T1000 (cell line): ENCODE results near the gene GLRX.

Experiments used
- DNase-seq: peaks from one replicate; lab custom pipeline; 2025; ENCODE audit warnings: mixed read lengths; lab: John Stamatoyannopoulos, UW

The GLRX gene

DNA sequence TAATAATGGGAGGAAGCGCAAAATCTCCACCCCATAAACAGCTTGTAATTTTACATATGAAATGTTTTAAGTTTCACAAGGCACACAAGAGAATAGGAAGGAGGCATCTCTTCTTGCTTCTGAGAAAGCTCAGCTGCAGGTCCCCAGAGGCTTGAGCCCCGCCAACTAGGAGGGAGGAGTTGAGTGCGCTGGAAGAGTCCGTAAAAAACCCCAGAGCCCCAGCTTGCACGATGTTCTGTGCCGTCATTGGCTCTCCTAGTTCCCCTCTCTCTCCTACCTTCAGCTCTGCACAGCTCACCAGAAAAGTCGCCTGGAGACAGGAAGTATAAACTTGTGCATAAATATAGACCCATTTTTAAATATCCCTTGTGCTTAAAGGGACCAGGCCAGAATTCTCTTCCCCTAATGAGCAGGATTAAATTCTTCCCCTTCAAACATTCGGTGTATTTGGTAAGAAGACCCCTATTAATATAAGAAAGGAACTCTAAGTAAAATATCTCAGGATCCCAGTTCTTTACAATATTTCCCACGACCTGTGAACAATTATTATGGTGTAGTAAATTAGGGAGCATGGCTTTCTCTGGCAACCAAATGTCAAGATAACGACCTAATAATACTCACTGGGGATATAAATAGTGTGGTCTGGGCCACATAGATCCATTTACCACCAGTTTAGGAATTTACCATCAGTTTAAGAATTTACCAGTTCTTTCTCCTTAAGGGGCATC is 13.7 kb downstream of the GLRX start:
- no peak for DNase-seq

GRCh38 chr5:95808013-95808685 is 14.4 kb downstream of the GLRX start:
- DNase-seq, result no peak

- DNase-seq, result no peak
Measured at GRCh38 chr5:95806687-95807086, 15.8 kb downstream of the GLRX start.

DNA sequence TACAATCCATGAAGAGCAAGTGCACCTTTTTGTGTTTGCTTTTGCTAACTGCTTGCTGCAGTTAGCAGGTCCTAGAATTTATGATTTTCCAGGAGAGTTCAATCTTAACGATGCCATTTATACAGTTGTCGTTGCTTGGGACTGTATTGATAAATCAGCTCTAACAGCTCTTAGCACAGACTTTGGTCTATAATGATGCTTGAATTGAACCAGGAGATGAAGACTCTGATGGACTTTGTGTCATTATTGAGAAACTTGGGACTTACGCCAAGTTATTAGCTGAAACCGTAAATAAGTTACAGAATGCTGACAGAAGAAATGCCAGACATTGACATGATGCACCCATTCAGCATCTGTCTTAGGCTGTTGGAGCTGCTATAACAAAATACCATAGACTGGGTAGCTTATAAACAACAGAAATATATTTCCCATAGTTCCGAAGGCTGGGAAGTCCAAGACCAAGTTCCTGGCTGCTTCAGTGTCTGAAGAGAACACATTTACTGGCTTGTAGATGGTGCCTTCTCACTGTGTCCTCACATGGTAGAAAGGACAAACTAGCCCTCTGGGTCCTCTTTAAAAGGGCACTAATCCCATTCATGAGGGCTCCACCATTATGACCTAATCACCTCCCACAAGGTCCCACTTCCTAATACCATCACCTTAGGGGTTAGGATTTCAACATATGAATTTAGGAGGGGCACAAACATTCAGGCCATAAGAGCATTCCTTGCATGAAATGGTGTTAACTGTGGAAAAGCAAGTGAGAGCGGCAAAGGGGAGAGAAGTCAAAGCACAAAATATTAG is 17.6 kb downstream of the GLRX start:
- DNase-seq, result no peak

DNA sequence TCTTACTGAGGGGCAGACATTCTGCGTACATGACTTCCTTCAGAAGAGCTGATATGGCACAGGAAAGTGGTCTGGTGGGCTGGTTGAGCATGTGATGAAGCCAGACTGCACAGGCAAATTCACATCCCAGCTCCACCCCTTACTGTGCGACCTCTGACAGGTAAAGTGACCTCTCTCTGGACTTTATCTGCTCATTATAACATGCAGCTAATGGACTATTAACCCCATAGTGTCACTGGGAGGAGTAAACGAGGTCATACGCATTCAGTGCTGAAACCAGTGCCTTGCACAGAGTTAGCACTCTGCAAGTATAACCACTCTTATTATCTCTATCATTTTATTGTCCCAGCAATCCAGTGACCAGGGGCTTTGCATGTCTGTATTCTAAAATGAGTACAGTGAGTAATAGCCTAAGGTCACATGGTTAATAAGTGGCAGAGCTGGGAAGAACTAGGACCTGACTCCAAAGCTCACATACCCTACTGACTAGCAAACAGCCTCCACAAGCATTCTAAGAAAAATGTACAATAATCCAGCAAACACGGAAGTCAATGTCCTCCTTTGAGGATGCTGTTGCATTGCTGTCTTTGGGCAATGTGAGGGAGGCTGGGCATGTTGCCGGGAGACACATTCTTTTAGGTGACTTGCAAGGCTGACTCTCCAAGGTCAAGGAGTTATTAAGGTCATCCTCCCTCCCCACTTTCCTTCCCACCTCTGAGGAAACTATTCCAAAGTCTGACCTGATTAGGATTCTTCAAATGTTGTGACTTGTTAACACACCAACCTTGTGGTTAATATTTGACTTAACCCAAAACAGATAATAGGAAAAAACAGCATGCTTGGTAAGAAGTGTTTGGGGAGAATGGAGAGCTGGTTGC is 19.0 kb downstream of the GLRX start:
- no peak for DNase-seq

DNA sequence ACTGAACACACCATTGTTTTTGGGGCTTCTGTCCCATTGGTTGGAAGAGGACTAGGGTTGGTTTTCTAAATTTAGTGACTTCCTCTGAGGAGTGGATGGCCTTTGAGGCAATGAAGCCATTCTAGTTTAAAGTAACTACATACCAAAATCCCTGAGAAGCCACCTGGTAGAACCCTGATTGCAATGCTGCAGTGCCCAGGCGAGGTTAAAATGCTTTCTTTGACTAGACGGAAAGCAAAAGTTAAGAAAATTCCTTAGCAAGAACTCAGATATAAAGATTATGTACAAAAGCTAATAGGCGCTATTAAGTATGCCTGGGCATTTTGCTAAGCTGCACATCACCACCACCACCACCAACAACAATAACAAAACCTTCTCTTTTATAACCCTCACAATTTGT is 20.6 kb downstream of the GLRX start:
- no peak for DNase-seq

DNA sequence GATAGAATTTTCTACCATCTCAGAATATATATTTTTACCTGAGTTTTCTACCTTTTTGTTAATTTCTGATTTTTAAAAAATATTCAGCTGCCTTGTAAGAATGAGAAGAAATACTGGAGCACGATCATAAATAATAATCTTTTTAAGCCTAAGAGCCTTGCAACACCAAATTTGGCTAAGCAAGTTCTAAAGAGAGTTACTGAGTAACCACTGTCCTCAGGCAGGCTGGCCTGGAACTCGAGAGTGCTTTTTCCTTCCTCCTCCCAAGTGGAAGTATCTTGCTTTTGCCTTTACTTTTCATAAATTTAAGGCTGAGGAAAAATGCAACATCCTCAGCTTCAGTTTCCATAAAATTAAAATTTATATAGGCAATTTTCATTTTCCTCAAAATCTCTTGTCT is 21.0 kb downstream of the GLRX start:
- no peak for DNase-seq

DNA sequence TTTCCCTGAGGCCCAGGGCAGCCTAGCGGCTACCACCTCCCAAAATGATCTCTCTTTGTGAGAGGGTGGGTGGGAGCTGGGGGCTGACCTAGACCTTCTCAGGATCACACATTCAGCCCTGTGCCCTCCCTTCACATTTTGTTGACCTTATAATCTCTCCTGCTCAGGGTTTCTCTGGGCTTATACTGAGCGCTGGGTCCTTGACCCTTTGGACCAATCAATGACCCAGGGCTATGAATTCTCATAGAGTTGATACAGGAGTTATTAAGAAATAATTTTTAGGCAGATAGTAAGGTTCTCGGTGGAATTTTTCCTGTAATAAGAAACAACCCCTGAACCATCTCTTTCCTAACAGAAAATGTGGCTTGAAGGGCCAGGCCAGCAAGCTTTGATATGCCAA is 22.0 kb downstream of the GLRX start:
- DNase-seq, result no peak

- DNase-seq, result no peak
Measured at GRCh38 chr5:95799191-95799835, 23.2 kb downstream of the GLRX start.

DNA sequence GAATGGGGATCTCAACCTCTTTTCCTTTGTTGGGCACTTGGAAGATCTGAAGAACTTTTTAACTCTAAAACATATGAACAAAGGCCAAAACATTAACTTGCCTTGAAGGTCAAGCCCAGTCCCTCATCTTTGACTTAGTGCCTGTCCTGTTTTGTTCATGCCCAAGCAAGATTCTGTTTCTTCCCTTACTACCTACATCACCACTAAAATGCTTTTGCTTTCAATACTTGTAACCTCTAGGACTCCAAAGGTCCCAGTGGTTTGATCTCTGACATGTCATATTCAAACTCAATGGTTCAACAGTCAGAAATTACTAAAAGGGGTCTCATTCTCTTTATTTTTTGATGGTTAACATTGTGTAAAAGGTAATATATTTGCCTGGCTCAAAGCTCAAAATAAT is 24.0 kb downstream of the GLRX start:
- no peak for DNase-seq

DNA sequence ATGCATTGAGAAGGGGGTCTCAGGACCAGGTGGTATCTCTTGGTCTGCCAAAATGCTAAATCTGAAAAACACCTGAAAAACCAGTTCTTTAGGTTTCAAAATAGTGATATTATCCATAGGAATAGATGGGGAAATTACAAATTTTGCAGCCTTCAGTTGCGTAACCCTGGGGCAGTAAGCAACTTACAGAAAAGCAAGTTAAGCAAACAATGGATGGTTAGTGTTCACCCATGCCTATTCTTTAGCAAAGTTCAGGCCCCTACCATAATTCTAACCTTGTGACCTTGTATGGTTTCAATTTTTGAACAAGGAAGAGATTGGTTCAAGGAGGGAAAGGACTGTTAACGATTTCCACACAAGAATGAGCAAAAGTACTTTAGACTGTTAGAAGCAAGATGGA is 24.5 kb downstream of the GLRX start:
- DNase-seq, result no peak

GRCh38 chr5:95797301-95797700 is 25.2 kb downstream of the GLRX start:
- DNase-seq, result no peak

- no peak for DNase-seq
Measured at GRCh38 chr5:95794070-95794516, 28.4 kb downstream of the GLRX start.

DNA sequence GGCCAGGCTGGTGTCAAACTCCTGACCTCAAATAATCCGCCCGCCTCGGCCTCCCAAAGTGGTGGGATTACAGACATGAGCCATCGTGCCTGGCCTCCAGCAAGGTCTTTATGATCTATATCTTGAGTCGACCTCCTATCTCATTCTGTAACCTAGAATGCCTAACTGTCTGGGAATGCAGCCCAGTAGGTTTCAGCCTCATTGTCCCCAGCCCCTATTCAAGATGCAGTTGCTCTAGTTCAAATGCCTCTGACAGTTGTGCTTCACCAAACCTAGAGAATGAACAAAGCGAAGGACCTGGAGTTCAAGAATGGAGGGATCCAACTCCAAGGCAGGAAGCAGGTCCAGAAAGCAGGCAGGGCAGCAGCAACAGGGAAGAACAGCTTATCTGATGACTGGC is 30.8 kb downstream of the GLRX start:
- no peak for DNase-seq

GRCh38 chr5:95788493-95788892 is 34.0 kb downstream of the GLRX start:
- no peak for DNase-seq

- no peak for DNase-seq
Measured at GRCh38 chr5:95786821-95787418, 35.6 kb downstream of the GLRX start.

GRCh38 chr5:95784514-95785302 is 37.8 kb downstream of the GLRX start:
- no peak for DNase-seq

DNA sequence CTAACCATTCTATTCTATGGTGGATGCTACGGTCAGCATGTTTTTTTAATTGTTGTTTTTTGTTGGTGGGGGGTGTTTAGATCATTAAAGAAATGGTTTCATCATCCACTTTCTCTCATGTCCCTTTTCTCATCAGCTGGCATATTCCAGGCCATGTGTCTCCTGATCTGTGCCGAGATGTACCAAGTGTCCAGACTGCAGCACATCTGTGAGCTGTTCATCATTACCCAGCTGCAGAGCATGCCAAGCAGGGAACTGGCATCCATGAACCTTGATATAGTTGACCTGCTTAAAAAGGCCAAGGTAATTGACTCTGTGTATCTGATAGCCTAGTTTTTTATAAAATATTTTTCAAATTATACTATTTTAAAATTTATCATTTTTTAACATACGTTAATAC is 38.9 kb downstream of the GLRX start:
- DNase-seq, result no peak

DNA sequence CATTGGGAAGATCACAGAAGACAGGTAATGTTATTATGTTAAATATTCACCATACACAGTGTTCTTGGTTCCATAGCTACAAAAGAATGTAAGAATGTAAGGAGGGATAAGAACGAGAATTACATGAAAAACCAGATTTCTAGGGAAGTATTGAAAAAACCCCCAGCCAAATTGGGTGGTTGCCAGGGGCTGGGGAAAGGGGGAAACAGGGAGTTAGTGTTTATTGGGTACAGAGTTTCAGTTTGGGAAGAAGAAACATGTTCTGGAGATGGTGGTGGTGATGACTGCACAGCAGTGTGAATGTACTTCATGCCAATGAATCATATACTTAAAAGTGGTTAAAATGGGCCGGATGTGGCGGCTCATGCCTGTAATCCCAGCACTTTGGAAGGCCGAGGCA is 40.3 kb downstream of the GLRX start:
- DNase-seq, result no peak

DNA sequence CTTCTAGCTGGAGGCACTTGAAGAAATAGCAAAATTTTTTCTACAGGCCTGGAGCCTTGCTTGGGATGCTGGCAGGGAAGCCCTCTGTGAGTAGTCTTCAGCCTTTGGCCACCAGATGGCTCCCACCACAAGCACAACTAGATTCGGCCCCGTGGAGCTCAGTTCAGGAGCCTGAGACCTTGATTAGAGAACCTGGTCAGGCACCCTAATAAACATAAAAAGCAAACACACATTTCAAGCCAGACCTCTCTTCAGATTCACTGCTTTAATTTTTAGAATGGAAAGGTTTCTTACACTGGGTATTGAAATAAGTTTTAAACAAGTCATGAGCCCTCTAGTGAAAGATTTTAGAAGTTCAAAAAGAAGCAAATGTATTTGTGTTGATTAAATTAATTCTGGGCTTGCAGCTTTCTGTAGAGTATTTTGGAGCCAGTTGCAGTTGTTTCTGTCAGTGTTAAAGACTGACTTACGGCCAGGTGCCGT is 41.4 kb downstream of the GLRX start:
- DNase-seq, result peak; percentile 26
